ENCODE measurements around the gene PLXNC1.

GRCh38 chr12:94141892-94142291 lies 6.5 kb upstream of the PLXNC1 start:
- TF ChIP-seq CTCF (conservative IDR thresholded peaks at IDR 0.05), result no peak
- no peak for TF ChIP-seq ZFX (IDR thresholded peaks at IDR 0.05)
